Gastroesophageal sphincter (tissue), 4 donors: ENCODE measurements around the gene FBRSL1. TPM values are rescaled to one million over a fixed set of nuclear protein-coding genes. Genes with fewer than 3 reads are reported as not detected.

Experiments used
- ATAC-seq: fragments of 150-250 bp; one replicate; pipeline ENCODE4 v1.9.1; 2016; ENCODE audit warnings: mild to moderate bottlenecking, moderate library complexity
- H3K27ac ChIP-seq, 4 donors: fragments of 200-600 bp; sonication (generic) in 3 of 4; 1 replicate in 3 of 4; 2 replicates in 1 of 4; pipeline ENCODE4 v1.5.1; 2016 to 2019
- H3K27me3 ChIP-seq: fragments of 200-600 bp; sonication (generic); one replicate; pipeline ENCODE4 v1.5.1; 2019
- H3K36me3 ChIP-seq, 2 donors: fragments of 200-600 bp; sonication (generic); one replicate each; pipeline ENCODE4 v1.5.1; 2019; ENCODE audit warnings: control low read depth in 1 of 2
- H3K4me1 ChIP-seq, 3 donors: fragments of 200-600 bp; sonication (generic); 1 replicate in 2 of 3; 2 replicates in 1 of 3; pipeline ENCODE4 v1.5.1; 2016 to 2019; ENCODE audit warnings: control low read depth in 2 of 3
- H3K4me3 ChIP-seq, 2 donors: fragments of 200-600 bp; sonication (generic); one replicate each; pipeline ENCODE4 v1.5.1; 2019; ENCODE audit warnings: mild to moderate bottlenecking in 1 of 2, moderate library complexity in 1 of 2
- H3K9me3 ChIP-seq, 3 donors: fragments of 200-600 bp; sonication (generic); one replicate each; pipeline ENCODE4 v1.5.1; 2017 to 2019; ENCODE audit warnings: control low read depth in 2 of 3
- EP300 ChIP-seq: sonication (generic); formaldehyde crosslinking; IDR thresholded peaks from one replicate; pipeline ENCODE4 v1.6.1; 2017; ENCODE audit warnings: antibody characterized with exemption, mild to moderate bottlenecking
- POLR2A ChIP-seq, 2 donors: fragments of 450-650 bp; IDR thresholded peaks; one replicate each; pipeline ENCODE4 v1.6.1; 2017; ENCODE audit warnings: antibody characterized with exemption in 2 of 2, mild to moderate bottlenecking in 2 of 2, moderate library complexity in 1 of 2
- POLR2AphosphoS5 ChIP-seq: sonication (generic); formaldehyde crosslinking; IDR thresholded peaks from one replicate; pipeline ENCODE4 v1.6.1; 2017; ENCODE audit warnings: antibody characterized with exemption
- WGBS, 2 donors: methylation state at CpG; one replicate each; pipeline ENCODE4 v1.1.5; 2018; ENCODE audit warnings: low coverage in 1 of 2; 5-methylcytosine and 5-hydroxymethylcytosine counted together
- total RNA-seq, 4 donors: library from RNA; depleted of rRNA; stranded (reverse); fragments of >200 nt; gene quantifications; one replicate each; pipeline ENCODE4 v1.1.0, GENCODE V29; 2016
- TF ChIP-seq, protein P1 (sequence below), 4 experiments: fragments of 200-600 bp in 2 of 4; fragments of 450-650 bp in 2 of 4; sonication (generic) in 1 of 4; IDR thresholded peaks; one replicate each; pipeline ENCODE4 v1.5.1; 2017 to 2019; ENCODE audit warnings: antibody characterized with exemption in 4 of 4, mild to moderate bottlenecking in 2 of 4, moderate library complexity in 2 of 4

FBRSL1 gene
- total RNA-seq, 4 donors from 2014 or later, result 8.5 to 24.7 (median 15.5) TPM

DNA sequence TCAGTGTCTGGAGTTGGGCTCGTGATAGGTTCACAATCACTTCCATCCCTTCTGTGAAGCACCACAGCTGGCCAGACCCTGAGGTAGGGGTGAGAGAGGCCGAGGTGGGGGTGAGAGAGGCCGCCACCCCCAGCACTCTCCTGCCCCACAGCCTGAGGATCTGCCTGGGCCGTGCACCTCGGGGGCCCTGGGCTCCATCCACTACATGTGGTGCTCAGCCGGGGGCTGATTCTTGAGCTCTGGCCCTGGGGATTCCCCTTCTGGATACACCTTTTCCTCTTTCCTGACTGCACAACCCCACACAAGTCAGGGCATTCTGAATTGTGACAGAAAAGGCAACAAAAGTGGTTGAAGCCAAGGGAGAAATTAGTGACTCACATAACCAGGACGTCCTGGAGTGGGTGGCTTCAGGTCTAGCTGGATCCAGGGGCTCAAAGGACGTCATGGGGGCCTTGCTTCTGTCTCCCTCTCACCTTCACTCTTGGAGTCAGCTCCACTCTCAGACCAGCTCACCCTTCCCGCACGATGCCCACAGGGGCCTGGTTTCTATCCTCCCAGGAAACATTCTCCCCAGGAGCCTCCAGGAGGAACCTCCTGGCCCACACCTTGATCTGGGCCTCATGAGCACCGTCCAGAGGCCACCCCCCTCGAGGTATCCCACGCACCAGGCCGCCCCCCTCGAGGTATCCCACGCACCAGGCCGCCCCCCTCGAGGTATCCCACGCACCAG, 12.1 kb upstream of the FBRSL1 start:
- no peaks in the 10 kb centered on the region for H3K4me1 ChIP-seq
- no peak for TF ChIP-seq EP300
- no peak for TF ChIP-seq POLR2A (IDR thresholded peaks at IDR 0.05)
- TF ChIP-seq POLR2AphosphoS5, result no peak
- TF ChIP-seq, protein P1, sequence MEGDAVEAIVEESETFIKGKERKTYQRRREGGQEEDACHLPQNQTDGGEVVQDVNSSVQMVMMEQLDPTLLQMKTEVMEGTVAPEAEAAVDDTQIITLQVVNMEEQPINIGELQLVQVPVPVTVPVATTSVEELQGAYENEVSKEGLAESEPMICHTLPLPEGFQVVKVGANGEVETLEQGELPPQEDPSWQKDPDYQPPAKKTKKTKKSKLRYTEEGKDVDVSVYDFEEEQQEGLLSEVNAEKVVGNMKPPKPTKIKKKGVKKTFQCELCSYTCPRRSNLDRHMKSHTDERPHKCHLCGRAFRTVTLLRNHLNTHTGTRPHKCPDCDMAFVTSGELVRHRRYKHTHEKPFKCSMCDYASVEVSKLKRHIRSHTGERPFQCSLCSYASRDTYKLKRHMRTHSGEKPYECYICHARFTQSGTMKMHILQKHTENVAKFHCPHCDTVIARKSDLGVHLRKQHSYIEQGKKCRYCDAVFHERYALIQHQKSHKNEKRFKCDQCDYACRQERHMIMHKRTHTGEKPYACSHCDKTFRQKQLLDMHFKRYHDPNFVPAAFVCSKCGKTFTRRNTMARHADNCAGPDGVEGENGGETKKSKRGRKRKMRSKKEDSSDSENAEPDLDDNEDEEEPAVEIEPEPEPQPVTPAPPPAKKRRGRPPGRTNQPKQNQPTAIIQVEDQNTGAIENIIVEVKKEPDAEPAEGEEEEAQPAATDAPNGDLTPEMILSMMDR (IDR thresholded peaks at IDR 0.05), result no peak
- H3K27ac ChIP-seq, result no peak overlapping the region
- H3K27me3 ChIP-seq, result peaks cover 41% of the 10 kb centered on the region
- ATAC-seq, result no peak
- no peaks in the 10 kb centered on the region for H3K9me3 ChIP-seq
- 64 to 100% methylated on average over 1 to 4 of the region's 19 CpGs for WGBS, 2 donors
- H3K4me3 ChIP-seq, result no peak overlapping the region
- H3K36me3 ChIP-seq, result no peaks in the 10 kb centered on the region

DNA sequence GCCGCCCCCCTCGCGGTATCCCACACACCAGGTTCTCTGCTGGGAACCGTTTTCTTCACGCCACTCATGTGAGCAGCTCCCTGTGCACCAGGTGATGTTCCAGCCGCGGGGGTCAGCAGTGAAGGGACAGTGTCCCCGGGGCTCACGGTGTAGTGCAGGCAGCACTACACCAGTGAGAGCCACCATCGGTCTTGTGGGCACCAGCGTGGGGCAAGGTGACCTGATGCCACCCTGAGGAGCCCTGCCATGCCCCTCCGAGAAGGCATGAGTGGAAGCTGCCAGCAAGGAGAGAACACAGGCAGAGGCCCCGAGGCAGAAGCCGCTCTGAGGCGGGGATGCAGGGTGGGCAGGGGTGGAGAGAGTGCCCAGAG, 11.5 kb upstream of the FBRSL1 start:
- TF ChIP-seq POLR2A (IDR thresholded peaks at IDR 0.05), result no peak
- Histone ChIP-seq H3K9me3 (no peaks in the 10 kb centered on the region), H3K27me3 (peaks cover 43% of the 10 kb centered on the region), H3K36me3 (no peaks in the 10 kb centered on the region), H3K4me3 (no peak overlapping the region), H3K4me1 (no peaks in the 10 kb centered on the region), H3K27ac (no peak overlapping the region)
- WGBS, 2 donors, result no CpG with 5 or more reads among the region's 15 CpGs
- ATAC-seq, result no peak

DNA sequence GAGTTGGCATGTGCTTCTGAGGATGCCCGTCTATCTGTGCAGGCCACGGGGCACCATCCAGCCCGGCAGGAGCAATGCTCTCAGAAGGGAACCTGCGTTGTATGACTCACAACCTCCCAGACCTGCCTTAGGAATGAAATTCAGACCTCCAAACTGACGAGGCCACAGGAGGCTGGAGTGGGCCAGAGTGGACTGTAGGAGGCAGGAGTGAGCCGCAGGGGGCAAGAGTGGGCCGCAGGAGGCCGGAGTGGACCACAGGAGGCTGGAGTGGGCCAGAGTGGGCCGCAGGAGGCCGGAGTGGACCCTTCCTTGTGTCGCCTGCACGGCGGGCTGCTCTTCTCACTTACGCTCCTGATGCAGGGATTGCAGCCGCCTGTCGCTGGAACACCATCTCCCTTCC, 11.1 kb upstream of the FBRSL1 start:
- no peak for ATAC-seq

DNA sequence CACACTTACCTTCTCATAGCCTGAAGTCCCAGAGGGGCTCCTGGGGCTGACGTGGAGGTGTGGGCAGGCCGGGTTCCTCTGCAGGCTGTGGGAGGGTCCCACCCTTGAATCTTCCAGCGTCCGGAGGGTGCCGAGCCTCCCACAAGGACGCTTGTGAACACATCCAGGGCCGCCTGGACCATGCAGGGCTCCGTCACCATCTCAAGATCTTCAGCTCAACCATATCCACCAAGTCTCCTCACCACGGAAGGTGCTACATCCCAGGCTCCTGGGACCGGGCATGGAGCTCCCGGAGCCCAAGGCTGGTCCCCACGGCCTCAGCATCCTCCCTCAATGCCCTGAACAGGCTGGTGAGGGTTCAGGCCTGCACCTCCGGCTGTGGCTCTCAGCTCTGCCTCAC, 10.7 kb upstream of the FBRSL1 start:
- Histone ChIP-seq H3K27me3 (peaks cover 43% of the 10 kb centered on the region), H3K36me3 (no peaks in the 10 kb centered on the region), H3K4me3 (no peak overlapping the region), H3K9me3 (no peaks in the 10 kb centered on the region), H3K4me1 (no peaks in the 10 kb centered on the region), H3K27ac (no peak overlapping the region)
- no peak for TF ChIP-seq EP300
- no peak for TF ChIP-seq POLR2A (IDR thresholded peaks at IDR 0.05)
- no peak for TF ChIP-seq POLR2AphosphoS5
- TF ChIP-seq, protein P1 (IDR thresholded peaks at IDR 0.05), result no peak
- no peak for ATAC-seq
- WGBS, 2 donors, result 100% methylated on average over 1 of the region's 13 CpGs; no CpG with 5 or more reads in 1 of the 2 donors

More for the DNA sequence above, 11.1 kb upstream of the FBRSL1 start:
- H3K36me3 ChIP-seq, result no peaks in the 10 kb centered on the region
- H3K4me3 ChIP-seq, result no peak overlapping the region
- no peaks in the 10 kb centered on the region for H3K9me3 ChIP-seq
- H3K27ac ChIP-seq, result no peak overlapping the region
- WGBS, 2 donors, result 90% methylated on average over 11 of the region's 16 CpGs; no CpG with 5 or more reads in 1 of the 2 donors
- H3K27me3 ChIP-seq, result peaks cover 43% of the 10 kb centered on the region
- no peaks in the 10 kb centered on the region for H3K4me1 ChIP-seq
- TF ChIP-seq POLR2A (IDR thresholded peaks at IDR 0.05), result no peak

DNA sequence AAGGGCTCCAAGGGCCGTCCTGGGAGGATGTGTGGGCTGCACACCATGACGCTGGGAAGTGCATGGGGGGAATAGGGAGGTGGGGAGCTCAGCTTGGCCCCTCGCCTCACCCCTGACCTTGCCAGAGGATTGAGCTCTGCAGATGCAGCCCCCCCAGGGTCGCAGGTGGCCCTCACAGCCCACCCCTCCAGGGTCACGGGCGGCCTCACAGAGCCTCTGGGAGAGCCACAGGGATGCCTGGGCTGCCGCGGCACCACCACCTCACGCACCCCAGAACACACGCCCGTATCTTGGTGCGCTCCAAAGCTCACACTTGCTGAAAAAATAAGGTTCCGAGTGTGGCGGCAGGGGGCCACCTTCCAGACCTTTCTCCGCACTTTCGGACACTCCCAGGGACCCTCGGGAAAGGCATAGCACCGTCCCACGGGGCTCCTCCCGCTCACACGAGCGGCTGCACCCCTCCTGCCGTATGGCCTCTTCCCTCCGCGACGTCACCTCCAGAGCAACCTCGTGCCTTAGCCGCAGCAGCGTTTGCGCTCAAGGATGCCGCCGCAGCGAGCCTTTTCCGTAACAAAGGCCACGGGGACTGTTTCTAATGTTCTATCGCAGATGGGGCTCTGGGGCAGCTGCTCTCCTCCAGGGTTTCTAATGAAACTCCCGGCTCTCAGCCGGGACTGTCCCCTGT, 9.9 kb upstream of the FBRSL1 start:
- Histone ChIP-seq H3K36me3 (no peaks in the 10 kb centered on the region), H3K27me3 (peaks cover 43% of the 10 kb centered on the region), H3K4me1 (no peaks in the 10 kb centered on the region), H3K9me3 (no peaks in the 10 kb centered on the region), H3K4me3 (no peak overlapping the region), H3K27ac (no peak overlapping the region)
- no peak for ATAC-seq
- no peak for TF ChIP-seq POLR2A (IDR thresholded peaks at IDR 0.05)
- TF ChIP-seq EP300, result no peak
- no peak for TF ChIP-seq POLR2AphosphoS5
- TF ChIP-seq, protein P1 (IDR thresholded peaks at IDR 0.05), result no peak
- WGBS, 2 donors, result 40% methylated on average over 1 of the region's 38 CpGs; no CpG with 5 or more reads in 1 of the 2 donors
